Skeletal muscle tissue (tissue), 4 donors: ENCODE measurements around the gene TENM4. TPM values are rescaled to one million over a fixed set of nuclear protein-coding genes. Genes with fewer than 3 reads are reported as not detected.
A peak's percentile ranks its signal among the peaks of the same experiment; 100 is the strongest.

Source experiments
- H3K27ac ChIP-seq: one replicate; pipeline ENCODE4 v1.7.0; 2013; ENCODE audit warnings: mild to moderate bottlenecking, low read depth, low read length, inconsistent platforms
- H3K27me3 ChIP-seq, 3 donors: one replicate each; pipeline ENCODE4 v1.7.0; 2013; ENCODE audit warnings: low read length in 3 of 3; ENCODE audit not compliant: control insufficient read depth in 3 of 3, insufficient read depth in 3 of 3
- H3K36me3 ChIP-seq, 3 donors: one replicate each; pipeline ENCODE4 v1.7.0; 2013; ENCODE audit warnings: low read length in 3 of 3; ENCODE audit not compliant: control insufficient read depth in 3 of 3, insufficient read depth in 3 of 3
- H3K4me1 ChIP-seq, 3 donors: one replicate each; pipeline ENCODE4 v1.7.0; 2013; ENCODE audit warnings: low read length in 3 of 3, mild to moderate bottlenecking in 3 of 3; ENCODE audit not compliant: control insufficient read depth in 3 of 3, insufficient read depth in 3 of 3
- H3K4me3 ChIP-seq, 3 donors: one replicate each; pipeline ENCODE4 v1.7.0; 2013; ENCODE audit warnings: low read length in 3 of 3
- H3K9ac ChIP-seq, 3 donors: one replicate each; pipeline ENCODE4 v1.7.0; 2013; ENCODE audit warnings: low read length in 3 of 3, mild to moderate bottlenecking in 3 of 3, moderate library complexity in 2 of 3, low read depth in 1 of 3
- H3K9me3 ChIP-seq, 3 donors: one replicate each; pipeline ENCODE4 v1.7.0; 2013; ENCODE audit warnings: low read length in 3 of 3; ENCODE audit not compliant: control insufficient read depth in 3 of 3
- total RNA-seq: library from RNA; depleted of rRNA; stranded (reverse); fragments of >200 nt; gene quantifications from one replicate; pipeline ENCODE4 v1.2.3, GENCODE V29; 2014
- donor health status: Osteomylitis.

The TENM4 gene
- total RNA-seq, 1 donor from 2014 or later: 18.3 TPM

DNA sequence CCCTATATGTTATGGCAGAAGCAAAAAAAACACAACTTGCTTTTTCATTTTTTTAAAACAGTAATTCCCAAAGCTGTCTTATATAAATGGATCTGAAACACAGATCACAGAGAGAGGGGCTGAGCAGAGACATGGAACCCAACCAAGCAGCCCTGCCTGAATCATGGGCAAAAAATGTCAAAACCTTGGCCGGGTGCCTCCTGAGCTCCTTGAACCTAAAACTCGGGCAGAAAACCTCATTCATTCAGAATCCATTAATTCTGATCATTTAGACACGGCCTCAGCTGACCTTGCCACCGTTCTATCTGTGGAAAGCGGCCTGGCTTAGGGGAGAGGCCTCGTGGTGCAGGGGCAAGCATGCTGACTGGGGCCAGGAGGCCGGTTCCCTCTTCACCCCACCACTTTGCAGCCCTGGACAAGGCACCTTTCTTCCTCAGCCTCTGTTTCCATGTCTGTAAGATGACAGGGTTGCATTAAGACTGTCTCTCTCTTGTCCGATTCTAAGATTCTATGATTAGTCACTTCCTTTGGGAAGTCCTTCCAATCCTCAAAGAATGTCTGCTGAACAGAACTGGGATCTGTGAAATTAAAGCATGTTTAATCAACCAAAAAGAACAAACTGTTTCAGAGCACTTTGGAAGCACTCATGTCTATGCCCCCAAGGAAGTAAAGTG lies 26.0 kb downstream of the TENM4 start:
- Histone ChIP-seq H3K4me3 (no peak overlapping the region), H3K9ac (no peak overlapping the region), H3K27ac (no peak overlapping the region), H3K36me3 (no peaks in the 10 kb centered on the region), H3K27me3 (peaks cover 0 to 11% (median 0%) of the 10 kb centered on the region in 3 donors), H3K4me1 (peaks cover 9 to 15% (median 9%) of the 10 kb centered on the region in 3 donors), H3K9me3 (no peaks in the 10 kb centered on the region)

DNA sequence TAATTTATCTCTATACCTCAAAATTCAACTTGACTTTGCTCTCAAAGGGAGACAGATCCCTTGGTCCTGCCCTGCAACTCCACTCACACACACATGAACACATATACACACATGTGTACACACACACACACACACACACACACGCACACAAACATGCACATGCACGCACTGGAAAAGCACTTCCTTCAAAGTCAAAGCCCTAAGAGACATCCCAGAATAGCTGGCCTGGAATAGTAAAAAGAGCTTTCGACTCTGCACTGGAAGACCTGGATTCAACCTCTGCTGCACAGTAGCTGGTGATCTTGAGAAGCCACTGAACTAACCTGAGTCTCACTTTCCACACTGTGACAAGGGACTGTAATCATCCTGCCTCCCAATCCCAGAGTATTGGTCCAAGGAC lies 26.8 kb downstream of the TENM4 start:
- H3K27me3 ChIP-seq: peaks cover 0 to 7% (median 0%) of the 10 kb centered on the region in 3 donors
- H3K9me3 ChIP-seq: no peaks in the 10 kb centered on the region
- H3K4me3 ChIP-seq: no peak overlapping the region
- H3K36me3 ChIP-seq: no peaks in the 10 kb centered on the region
- H3K9ac ChIP-seq: no peak overlapping the region
- H3K4me1 ChIP-seq: peaks cover 9 to 15% (median 9%) of the 10 kb centered on the region in 3 donors
- no peak overlapping the region for H3K27ac ChIP-seq

GRCh38 chr11:79413268-79413667 lies 27.6 kb downstream of the TENM4 start:
- H3K4me1 ChIP-seq: peaks cover 9 to 15% (median 9%) of the 10 kb centered on the region in 3 donors
- peaks cover 0 to 7% (median 0%) of the 10 kb centered on the region in 3 donors for H3K27me3 ChIP-seq
- H3K9me3 ChIP-seq: no peaks in the 10 kb centered on the region
- H3K27ac ChIP-seq: no peak overlapping the region
- H3K9ac ChIP-seq: peak overlapping the region in 1 of 3 donors; percentile 3
- no peak overlapping the region for H3K4me3 ChIP-seq
- H3K36me3 ChIP-seq: no peaks in the 10 kb centered on the region

DNA sequence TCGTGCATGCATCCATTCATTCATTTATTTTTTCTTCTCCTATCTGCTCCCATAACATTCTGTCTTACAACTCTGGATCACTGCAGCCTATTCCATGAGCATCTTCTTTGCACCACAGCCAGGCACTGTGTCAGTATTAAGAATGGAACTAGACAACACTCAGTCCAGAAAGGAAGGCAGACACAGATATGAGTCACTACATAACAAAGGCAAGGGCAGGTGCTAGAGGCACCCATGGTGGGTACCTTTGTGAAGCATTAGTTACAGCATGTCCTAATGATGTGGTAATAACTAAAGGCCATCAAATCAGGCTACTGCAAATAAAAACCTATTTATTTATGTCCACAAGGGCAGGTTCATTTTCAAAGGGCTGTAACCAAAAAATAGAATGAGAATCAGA lies 28.1 kb downstream of the TENM4 start:
- Histone ChIP-seq H3K27ac (no peak overlapping the region), H3K27me3 (peaks cover 0 to 7% (median 0%) of the 10 kb centered on the region in 3 donors), H3K4me1 (peaks cover 9 to 15% (median 9%) of the 10 kb centered on the region in 3 donors), H3K36me3 (no peaks in the 10 kb centered on the region), H3K9me3 (no peaks in the 10 kb centered on the region), H3K9ac (no peak overlapping the region), H3K4me3 (no peak overlapping the region)

- H3K9ac ChIP-seq: no peak overlapping the region
- no peak overlapping the region for H3K4me3 ChIP-seq
- peaks cover 0 to 7% (median 0%) of the 10 kb centered on the region in 3 donors for H3K27me3 ChIP-seq
- H3K4me1 ChIP-seq: peaks cover 3 to 9% (median 8%) of the 10 kb centered on the region in 3 donors
- no peaks in the 10 kb centered on the region for H3K36me3 ChIP-seq
- H3K9me3 ChIP-seq: no peaks in the 10 kb centered on the region
- H3K27ac ChIP-seq: no peak overlapping the region
Measured at GRCh38 chr11:79409330-79409729, 31.5 kb downstream of the TENM4 start.

- no peak overlapping the region for H3K9ac ChIP-seq
- peaks cover 0 to 8% (median 0%) of the 10 kb centered on the region in 3 donors for H3K27me3 ChIP-seq
- H3K9me3 ChIP-seq: no peaks in the 10 kb centered on the region
- H3K4me3 ChIP-seq: no peak overlapping the region
- H3K27ac ChIP-seq: no peak overlapping the region
- H3K36me3 ChIP-seq: no peaks in the 10 kb centered on the region
- H3K4me1 ChIP-seq: peaks cover 0 to 3% (median 0%) of the 10 kb centered on the region in 3 donors
Measured at GRCh38 chr11:79406376-79406775, 34.5 kb downstream of the TENM4 start.

DNA sequence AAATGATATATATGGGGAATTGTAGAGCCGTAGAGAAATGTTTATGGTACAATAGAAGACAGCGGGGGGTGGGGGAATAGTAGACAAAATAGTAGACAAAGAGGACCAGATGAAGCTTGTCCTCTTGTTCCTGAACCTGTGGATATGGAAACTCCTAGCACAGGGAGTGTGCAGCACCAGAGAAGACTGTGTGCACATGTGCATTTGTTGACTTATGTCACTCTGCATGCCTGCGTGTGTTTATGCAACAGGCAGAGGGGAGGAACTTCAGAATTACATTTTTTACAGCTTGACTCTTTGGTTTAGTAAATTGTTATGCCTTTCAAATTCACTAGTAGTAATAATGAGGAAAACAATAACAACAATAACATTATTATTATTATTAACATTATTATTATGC lies 36.0 kb downstream of the TENM4 start:
- Histone ChIP-seq H3K4me1 (peaks cover 0 to 3% (median 0%) of the 10 kb centered on the region in 3 donors), H3K4me3 (no peak overlapping the region), H3K36me3 (no peaks in the 10 kb centered on the region), H3K27ac (no peak overlapping the region), H3K9ac (no peak overlapping the region), H3K9me3 (no peaks in the 10 kb centered on the region), H3K27me3 (peaks cover 0 to 5% (median 0%) of the 10 kb centered on the region in 3 donors)

DNA sequence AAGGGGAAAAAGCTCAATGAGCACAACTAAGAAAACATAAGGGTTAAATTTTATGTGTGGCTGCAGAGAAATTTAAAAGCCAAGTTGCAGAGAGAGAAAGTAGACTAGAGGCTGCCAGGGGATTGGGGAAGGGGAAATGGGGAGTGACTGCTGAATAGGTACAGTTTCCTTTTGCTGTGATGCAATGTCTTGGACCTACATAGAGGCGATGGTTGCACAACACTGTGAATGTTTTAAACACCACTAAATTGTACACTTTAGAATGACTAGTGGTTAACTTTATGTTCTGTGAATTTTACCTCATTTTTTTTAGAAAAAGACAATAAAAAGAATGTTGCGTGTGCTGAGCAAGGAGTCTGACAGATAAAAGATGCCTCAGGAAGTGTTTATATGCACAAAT lies 36.5 kb downstream of the TENM4 start:
- Histone ChIP-seq H3K27ac (no peak overlapping the region), H3K9ac (no peak overlapping the region), H3K4me1 (peaks cover 0 to 3% (median 0%) of the 10 kb centered on the region in 3 donors), H3K27me3 (peaks cover 0 to 3% (median 0%) of the 10 kb centered on the region in 3 donors), H3K36me3 (no peaks in the 10 kb centered on the region), H3K4me3 (no peak overlapping the region), H3K9me3 (no peaks in the 10 kb centered on the region)

DNA sequence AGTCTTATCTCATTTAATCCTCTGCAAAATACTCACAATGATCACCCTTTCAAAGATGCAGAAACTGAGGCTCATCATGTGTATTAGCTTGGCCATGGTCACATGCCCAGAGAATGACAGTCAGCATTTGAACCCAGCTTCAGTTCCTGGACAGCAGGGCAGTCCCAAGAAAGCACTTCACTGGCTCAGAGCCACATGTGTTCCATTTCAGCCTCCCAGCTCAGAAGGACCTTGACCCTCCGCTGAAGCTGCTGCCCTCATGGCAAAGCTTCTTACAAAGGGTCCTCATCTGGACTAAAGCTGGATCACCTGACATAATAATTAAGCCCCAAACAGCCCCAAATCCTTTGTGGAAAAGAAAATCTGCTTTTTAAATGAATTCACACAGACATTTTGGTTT lies 37.0 kb downstream of the TENM4 start:
- Histone ChIP-seq H3K36me3 (no peaks in the 10 kb centered on the region), H3K27me3 (peaks cover 0 to 3% (median 0%) of the 10 kb centered on the region in 3 donors), H3K4me1 (peaks cover 0 to 3% (median 0%) of the 10 kb centered on the region in 3 donors), H3K27ac (no peak overlapping the region), H3K9me3 (no peaks in the 10 kb centered on the region), H3K4me3 (no peak overlapping the region), H3K9ac (no peak overlapping the region)

DNA sequence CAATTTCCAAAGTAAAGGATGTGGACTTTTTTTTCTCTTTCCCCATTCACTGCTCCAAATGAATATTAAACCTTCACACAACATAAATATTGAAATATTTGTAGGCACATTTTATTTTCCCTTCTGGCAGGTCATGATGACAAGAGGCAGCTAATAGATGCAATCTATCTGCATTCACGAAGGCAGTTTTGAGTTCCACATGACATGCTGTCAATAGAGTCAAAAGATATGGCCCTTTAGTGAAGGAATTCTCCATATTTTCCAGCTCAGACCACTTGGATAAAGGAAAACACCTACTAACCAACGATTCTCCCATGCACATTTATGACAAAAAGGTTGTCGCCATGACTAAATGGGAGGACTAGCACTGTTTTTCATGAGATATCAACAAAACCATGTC lies 37.9 kb downstream of the TENM4 start:
- no peak overlapping the region for H3K27ac ChIP-seq
- H3K4me1 ChIP-seq: peaks cover 0 to 3% (median 0%) of the 10 kb centered on the region in 3 donors
- H3K9ac ChIP-seq: no peak overlapping the region
- H3K9me3 ChIP-seq: no peaks in the 10 kb centered on the region
- H3K27me3 ChIP-seq: peaks cover 0 to 3% (median 0%) of the 10 kb centered on the region in 3 donors
- H3K36me3 ChIP-seq: no peaks in the 10 kb centered on the region
- H3K4me3 ChIP-seq: no peak overlapping the region
